Measurements from ENCODE around the gene POLR1G.

Gene POLR1G

GRCh38 chr19:45448425-45448756, 41.9 kb downstream of the POLR1G start:
- FAIRE-seq, result no peak

GRCh38 chr19:45448887-45449299, 42.4 kb downstream of the POLR1G start:
- no peak for FAIRE-seq

- FAIRE-seq, result no peak
These were observed 43.5 kb downstream of the POLR1G start for GRCh38 chr19:45450012-45450333.

GRCh38 chr19:45451131-45451849, 44.8 kb downstream of the POLR1G start:
- no peak for FAIRE-seq

GRCh38 chr19:45451850-45452387, 45.5 kb downstream of the POLR1G start:
- FAIRE-seq, result no peak

GRCh38 chr19:45455707-45456499, 49.5 kb downstream of the POLR1G start:
- no peak for FAIRE-seq

- FAIRE-seq, result no peak
These were observed 50.0 kb downstream of the POLR1G start for GRCh38 chr19:45456500-45456815.

GRCh38 chr19:45457776-45458175, 51.3 kb downstream of the POLR1G start:
- no peak for FAIRE-seq
